ENCODE measurements around the gene NRXN3. TPM values are rescaled to one million over a fixed set of nuclear protein-coding genes. Genes with fewer than 3 reads are reported as not detected.

The NRXN3 gene
- total and polyA plus RNA-seq, 11 donors: 0.19 to 2.2 (median 1.1) TPM

DNA sequence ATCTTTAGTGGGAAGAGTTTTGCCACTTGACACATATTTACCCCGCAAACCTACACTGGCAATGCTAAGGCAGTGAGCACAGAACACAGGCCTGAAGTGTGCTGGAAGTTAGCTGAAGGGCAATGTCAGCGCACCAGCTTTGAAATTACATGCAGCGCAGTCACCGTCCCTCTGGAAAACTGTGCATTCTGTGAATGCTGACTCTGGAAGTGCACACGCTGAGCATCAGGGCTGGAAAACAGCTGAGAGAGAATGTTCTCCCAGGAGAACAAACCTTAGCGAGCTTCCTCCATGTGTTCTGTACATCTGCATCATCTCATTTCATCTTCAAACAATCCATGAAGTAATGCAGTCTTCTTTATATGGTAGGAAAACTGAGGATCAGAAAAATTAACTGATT is 448.2 kb downstream of the NRXN3 start:
- WGBS, 4 donors: 68 to 82% (median 80%) methylated on average over 6 of the region's 6 CpGs
- no peak overlapping the region for H3K27ac ChIP-seq
- TF ChIP-seq POLR2A (IDR thresholded peaks at IDR 0.05): no peak
- TF ChIP-seq, protein P1, sequence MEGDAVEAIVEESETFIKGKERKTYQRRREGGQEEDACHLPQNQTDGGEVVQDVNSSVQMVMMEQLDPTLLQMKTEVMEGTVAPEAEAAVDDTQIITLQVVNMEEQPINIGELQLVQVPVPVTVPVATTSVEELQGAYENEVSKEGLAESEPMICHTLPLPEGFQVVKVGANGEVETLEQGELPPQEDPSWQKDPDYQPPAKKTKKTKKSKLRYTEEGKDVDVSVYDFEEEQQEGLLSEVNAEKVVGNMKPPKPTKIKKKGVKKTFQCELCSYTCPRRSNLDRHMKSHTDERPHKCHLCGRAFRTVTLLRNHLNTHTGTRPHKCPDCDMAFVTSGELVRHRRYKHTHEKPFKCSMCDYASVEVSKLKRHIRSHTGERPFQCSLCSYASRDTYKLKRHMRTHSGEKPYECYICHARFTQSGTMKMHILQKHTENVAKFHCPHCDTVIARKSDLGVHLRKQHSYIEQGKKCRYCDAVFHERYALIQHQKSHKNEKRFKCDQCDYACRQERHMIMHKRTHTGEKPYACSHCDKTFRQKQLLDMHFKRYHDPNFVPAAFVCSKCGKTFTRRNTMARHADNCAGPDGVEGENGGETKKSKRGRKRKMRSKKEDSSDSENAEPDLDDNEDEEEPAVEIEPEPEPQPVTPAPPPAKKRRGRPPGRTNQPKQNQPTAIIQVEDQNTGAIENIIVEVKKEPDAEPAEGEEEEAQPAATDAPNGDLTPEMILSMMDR (IDR thresholded peaks at IDR 0.05): no peak
- peaks cover 0 to 3% (median 0%) of the 10 kb centered on the region in 9 donors for H3K27me3 ChIP-seq
- no peak for DNase-seq
- intact Hi-C loops (cut with DNase I): no loop called here
- ATAC-seq: no peak
- no peaks in the 10 kb centered on the region for H3K4me1 ChIP-seq
- no peaks in the 10 kb centered on the region for H3K9me3 ChIP-seq
- H3K4me3 ChIP-seq: no peak overlapping the region
- H3K36me3 ChIP-seq: no peaks in the 10 kb centered on the region

DNA sequence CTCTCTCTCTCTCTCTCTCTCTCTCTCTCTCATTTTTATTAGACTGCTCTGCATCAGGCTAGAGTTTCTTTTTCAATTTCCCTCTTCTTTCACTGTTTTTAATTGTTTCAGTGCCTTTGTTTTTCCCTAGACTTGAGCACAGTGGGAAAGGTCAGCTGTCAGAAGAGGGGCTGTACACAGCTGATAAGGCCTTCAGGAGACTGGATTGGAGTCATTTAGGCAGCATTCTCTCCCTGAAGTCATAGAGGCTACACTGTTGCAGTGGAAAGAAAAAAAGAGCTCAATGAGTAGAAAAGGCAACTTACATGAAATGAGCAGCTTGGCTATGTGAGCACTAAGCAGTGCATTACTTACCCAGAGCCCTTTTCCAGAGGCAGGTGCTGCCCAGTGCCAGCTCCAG is 456.9 kb downstream of the NRXN3 start:
- no peak for TF ChIP-seq POLR2A (IDR thresholded peaks at IDR 0.05)
- TF ChIP-seq, protein P1 (IDR thresholded peaks at IDR 0.05): no peak
- Histone ChIP-seq H3K27ac (no peak overlapping the region), H3K27me3 (no peaks in the 10 kb centered on the region), H3K4me1 (no peaks in the 10 kb centered on the region), H3K9me3 (no peaks in the 10 kb centered on the region), H3K36me3 (no peaks in the 10 kb centered on the region), H3K4me3 (no peak overlapping the region)
- intact Hi-C loops (cut with DNase I): no loop called here
- DNase-seq (no peak), ATAC-seq (no peak)

DNA sequence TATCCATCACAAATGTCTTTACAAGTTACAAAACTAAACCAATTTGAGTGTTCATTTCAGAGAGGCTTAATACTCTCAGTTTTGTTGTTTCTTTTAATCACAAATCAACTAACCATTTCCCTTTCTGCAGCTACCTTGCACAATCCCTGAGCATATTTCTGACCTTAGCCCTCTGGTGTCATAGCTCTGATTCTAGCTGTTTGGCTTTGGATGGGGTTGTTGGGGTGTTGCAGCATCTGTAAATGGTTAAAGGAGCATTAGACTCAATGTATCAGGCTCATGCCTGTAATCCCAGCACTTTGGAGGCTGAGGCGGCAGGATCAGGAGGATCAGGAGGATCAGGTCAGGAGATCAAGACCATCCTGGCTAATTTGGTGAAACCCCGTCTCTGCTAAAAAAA is 461.4 kb downstream of the NRXN3 start:
- H3K27ac ChIP-seq: no peak overlapping the region
- no peak overlapping the region for H3K4me3 ChIP-seq
- intact Hi-C loops (cut with DNase I): no loop called here
- TF ChIP-seq, protein P1 (IDR thresholded peaks at IDR 0.05): no peak
- TF ChIP-seq POLR2A (IDR thresholded peaks at IDR 0.05): no peak
- 90 to 95% (median 92%) methylated on average over 2 of the region's 2 CpGs for WGBS, 4 donors
- DNase-seq (no peak), ATAC-seq (no peak)
- no peaks in the 10 kb centered on the region for H3K9me3 ChIP-seq
- H3K4me1 ChIP-seq: no peaks in the 10 kb centered on the region
- no peaks in the 10 kb centered on the region for H3K27me3 ChIP-seq
- H3K36me3 ChIP-seq: no peaks in the 10 kb centered on the region

DNA sequence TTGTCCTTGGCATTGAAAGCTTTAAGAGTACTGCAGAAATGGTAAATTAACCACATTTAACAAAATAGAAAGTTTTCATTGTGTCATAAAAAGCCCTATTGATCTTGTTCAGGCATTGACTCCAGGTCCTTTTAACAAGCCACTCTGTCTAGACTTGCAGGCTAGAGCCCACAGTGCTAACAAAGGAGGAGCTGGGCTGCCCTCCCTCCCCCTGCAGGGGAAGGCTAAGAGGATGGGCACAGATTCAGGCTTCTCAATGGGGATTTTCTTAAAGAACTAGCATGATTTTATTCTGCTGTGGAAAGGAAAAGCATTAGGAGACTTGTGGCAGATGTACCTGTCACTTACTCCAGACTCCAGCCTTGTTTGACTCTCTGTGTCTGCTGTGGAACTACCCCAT is 463.6 kb downstream of the NRXN3 start:
- DNase-seq (no peak), ATAC-seq (no peak)
- TF ChIP-seq, protein P1 (IDR thresholded peaks at IDR 0.05): no peak
- no peak for TF ChIP-seq POLR2A (IDR thresholded peaks at IDR 0.05)
- no peaks in the 10 kb centered on the region for H3K9me3 ChIP-seq
- no peaks in the 10 kb centered on the region for H3K4me1 ChIP-seq
- H3K36me3 ChIP-seq: no peaks in the 10 kb centered on the region
- intact Hi-C loops (cut with DNase I): no loop called here
- H3K27me3 ChIP-seq: no peaks in the 10 kb centered on the region
- H3K4me3 ChIP-seq: no peak overlapping the region
- H3K27ac ChIP-seq: no peak overlapping the region

All from heart left ventricle (tissue), 16 donors.